ENCODE measurements around the gene STIM2. TPM values are rescaled to one million over a fixed set of nuclear protein-coding genes. Genes with fewer than 3 reads are reported as not detected.

The STIM2 gene
- total RNA-seq, 1 experiment from 2014 or later, result 59.0 TPM

GRCh38 chr4:26931966-26932365 lies 71.3 kb downstream of the STIM2 start:
- TF ChIP-seq EZH2 (IDR thresholded peaks at IDR 0.05; ENCODE audit: borderline replicate concordance, low read depth, low read length, poor library complexity, severe bottlenecking) (no peak), CTCF (conservative IDR thresholded peaks at IDR 0.05; ENCODE audit: low read depth, low read length) (no peak)
- no peaks in the 10 kb centered on the region for H3K27me3 ChIP-seq (replicated peaks; ENCODE audit: insufficient read depth, low read depth, low read length, poor library complexity)
- H3K4me1 ChIP-seq (ENCODE audit: insufficient read depth, low read length, poor library complexity, severe bottlenecking), result peaks cover 20% of the 10 kb centered on the region
- no TSS peak for BruUV-seq (replicated peaks)
- no peaks in the 10 kb centered on the region for H3K36me3 ChIP-seq (ENCODE audit: insufficient read depth, low read length, poor library complexity, severe bottlenecking)
- CTCF ChIA-PET, result no interaction called here
- H3K9me3 ChIP-seq (ENCODE audit: low read depth, low read length, poor library complexity, severe bottlenecking), result no peaks in the 10 kb centered on the region
- no peak overlapping the region for H3K4me3 ChIP-seq (ENCODE audit: low read depth, low read length, poor library complexity, severe bottlenecking)
- POLR2A ChIA-PET (ENCODE audit: low non-redundant PET), result no interaction called here
- H3K27ac ChIP-seq (ENCODE audit: low read depth, low read length, poor library complexity, severe bottlenecking), result no peak overlapping the region
- no peak for DNase-seq (ENCODE audit: low spot score)
- intact Hi-C loops (cut with micrococcal nuclease; ENCODE audit: unreplicated experiment), result no loop called here

- intact Hi-C loops (cut with micrococcal nuclease; ENCODE audit: unreplicated experiment), result no loop called here
- TF ChIP-seq CTCF (conservative IDR thresholded peaks at IDR 0.05; ENCODE audit: low read depth, low read length), result no peak
- no peak for TF ChIP-seq EZH2 (IDR thresholded peaks at IDR 0.05; ENCODE audit: borderline replicate concordance, low read depth, low read length, poor library complexity, severe bottlenecking)
- H3K27ac ChIP-seq (ENCODE audit: low read depth, low read length, poor library complexity, severe bottlenecking), result no peak overlapping the region
- H3K4me3 ChIP-seq (ENCODE audit: low read depth, low read length, poor library complexity, severe bottlenecking), result no peak overlapping the region
- H3K36me3 ChIP-seq (ENCODE audit: insufficient read depth, low read length, poor library complexity, severe bottlenecking), result no peaks in the 10 kb centered on the region
- peaks cover 21% of the 10 kb centered on the region for H3K4me1 ChIP-seq (ENCODE audit: insufficient read depth, low read length, poor library complexity, severe bottlenecking)
- H3K27me3 ChIP-seq (replicated peaks; ENCODE audit: insufficient read depth, low read depth, low read length, poor library complexity), result no peaks in the 10 kb centered on the region
- H3K9me3 ChIP-seq (ENCODE audit: low read depth, low read length, poor library complexity, severe bottlenecking), result no peaks in the 10 kb centered on the region
- no TSS peak for BruUV-seq (replicated peaks)
- POLR2A ChIA-PET (ENCODE audit: low non-redundant PET), result no interaction called here
- CTCF ChIA-PET, result no interaction called here
- DNase-seq (ENCODE audit: low spot score), result no peak
Measured at GRCh38 chr4:26935397-26935796, 74.8 kb downstream of the STIM2 start.

GRCh38 chr4:26936284-26937065 lies 75.8 kb downstream of the STIM2 start:
- H3K27me3 ChIP-seq (replicated peaks; ENCODE audit: insufficient read depth, low read depth, low read length, poor library complexity), result no peaks in the 10 kb centered on the region
- ChIA-PET CTCF (no interaction called here), POLR2A (ENCODE audit: low non-redundant PET) (no interaction called here)
- peaks cover 21% of the 10 kb centered on the region for H3K4me1 ChIP-seq (ENCODE audit: insufficient read depth, low read length, poor library complexity, severe bottlenecking)
- TF ChIP-seq EZH2 (IDR thresholded peaks at IDR 0.05; ENCODE audit: borderline replicate concordance, low read depth, low read length, poor library complexity, severe bottlenecking), result no peak
- TF ChIP-seq CTCF (conservative IDR thresholded peaks at IDR 0.05; ENCODE audit: low read depth, low read length), result no peak
- intact Hi-C loops (cut with micrococcal nuclease; ENCODE audit: unreplicated experiment), result no loop called here
- H3K9me3 ChIP-seq (ENCODE audit: low read depth, low read length, poor library complexity, severe bottlenecking), result no peaks in the 10 kb centered on the region
- H3K36me3 ChIP-seq (ENCODE audit: insufficient read depth, low read length, poor library complexity, severe bottlenecking), result no peaks in the 10 kb centered on the region
- H3K4me3 ChIP-seq (ENCODE audit: low read depth, low read length, poor library complexity, severe bottlenecking), result no peak overlapping the region
- no peak for DNase-seq (ENCODE audit: low spot score)
- no TSS peak for BruUV-seq (replicated peaks)
- no peak overlapping the region for H3K27ac ChIP-seq (ENCODE audit: low read depth, low read length, poor library complexity, severe bottlenecking)
